COLO668 (cell line): ENCODE measurements around the gene IL9.
"Not testable (repeated sequence)": the region's sequence is repeated elsewhere in the genome, so short reads cannot be mapped to it uniquely, and the experiment has no call there.

Experiments used
- DNase-seq: peaks from one replicate; lab custom pipeline; 2025; ENCODE audit not compliant: unreplicated experiment; lab: John Stamatoyannopoulos, UW

IL9 gene

GRCh38 chr5:135869935-135870334, 25.7 kb downstream of the IL9 start:
- no peak for DNase-seq

- DNase-seq: no peak
Observed at GRCh38 chr5:135869276-135869675, 26.4 kb downstream of the IL9 start.

- DNase-seq: no peak
Observed at GRCh38 chr5:135868681-135869080, 27.0 kb downstream of the IL9 start.

GRCh38 chr5:135867599-135867998, 28.0 kb downstream of the IL9 start:
- no peak for DNase-seq

GRCh38 chr5:135866016-135866415, 29.6 kb downstream of the IL9 start:
- no peak for DNase-seq

- DNase-seq: no peak
Observed at GRCh38 chr5:135864503-135865435, 30.9 kb downstream of the IL9 start.

- no peak for DNase-seq
Observed at GRCh38 chr5:135862744-135863143, 32.9 kb downstream of the IL9 start.

GRCh38 chr5:135862086-135862485, 33.6 kb downstream of the IL9 start:
- DNase-seq: no peak

- DNase-seq: no peak
Observed at GRCh38 chr5:135861641-135862040, 34.0 kb downstream of the IL9 start.

GRCh38 chr5:135859641-135860040, 36.0 kb downstream of the IL9 start:
- no peak for DNase-seq

GRCh38 chr5:135859186-135859585, 36.5 kb downstream of the IL9 start:
- not testable (repeated sequence) for DNase-seq

GRCh38 chr5:135857630-135858311, 37.9 kb downstream of the IL9 start:
- DNase-seq: no peak

GRCh38 chr5:135851915-135852845, 43.5 kb downstream of the IL9 start:
- DNase-seq: no peak

GRCh38 chr5:135851186-135851914, 44.3 kb downstream of the IL9 start:
- DNase-seq: no peak

GRCh38 chr5:135850671-135851070, 45.0 kb downstream of the IL9 start:
- DNase-seq: no peak

GRCh38 chr5:135850231-135850630, 45.4 kb downstream of the IL9 start:
- DNase-seq: no peak

- DNase-seq: no peak
Observed at GRCh38 chr5:135847976-135848375, 47.7 kb downstream of the IL9 start.

GRCh38 chr5:135846311-135846710, 49.3 kb downstream of the IL9 start:
- no peak for DNase-seq

GRCh38 chr5:135843571-135844337, 51.9 kb downstream of the IL9 start:
- DNase-seq: no peak

- DNase-seq: no peak
Observed at GRCh38 chr5:135842737-135843136, 52.9 kb downstream of the IL9 start.
